SK-N-MC (cell line): ENCODE data around the gene ABT1.

Source experiments
- DNase-seq: peaks from one replicate; pipeline ENCODE4 v3.0.0-alpha.2; 2011; ENCODE audit warnings: low read depth, low spot score
- H3K27ac ChIP-seq: fragments of 200-600 bp; sonication (generic); 2 replicates; pipeline ENCODE4 v1.5.1; 2016; ENCODE audit warnings: mixed run types
- H3K36me3 ChIP-seq: fragments of 200-600 bp; sonication (generic); 2 replicates; pipeline ENCODE4 v1.6.1; 2017; ENCODE audit warnings: antibody characterized with exemption, low read length, mixed read lengths; ENCODE audit not compliant: insufficient read depth
- H3K4me3 ChIP-seq: fragments of 200-600 bp; sonication (generic); 2 replicates; pipeline ENCODE4 v1.5.1; 2016
- H3K9ac ChIP-seq: fragments of 200-600 bp; sonication (generic); 2 replicates; pipeline ENCODE4 v1.8.0; 2017; ENCODE audit warnings: mixed run types, mixed read lengths; ENCODE audit not compliant: insufficient read length
- H3K9me3 ChIP-seq: fragments of 200-600 bp; sonication (generic); 2 replicates; pipeline ENCODE4 v1.6.1; 2017; ENCODE audit warnings: low read depth, mild to moderate bottlenecking, antibody characterized with exemption, low read length, moderate library complexity, mixed read lengths
- EZH2 ChIP-seq: fragments of 200-600 bp; sonication (generic); IDR thresholded peaks from one replicate; pipeline ENCODE4 v1.6.1; 2017; ENCODE audit warnings: antibody characterized with exemption
- FOXP2 ChIP-seq: optimal IDR thresholded peaks from 2 replicates; pipeline ENCODE3; 2011; ENCODE audit warnings: mild to moderate bottlenecking, moderate library complexity; ENCODE audit not compliant: insufficient read depth; ENCODE audit errors: extremely low read length, control extremely low read depth
- POLR2AphosphoS5 ChIP-seq: IDR thresholded peaks from 2 replicates; pipeline ENCODE4 v1.6.1; 2012; ENCODE audit warnings: mild to moderate bottlenecking, low read depth, low read length, borderline replicate concordance

The ABT1 gene

DNA sequence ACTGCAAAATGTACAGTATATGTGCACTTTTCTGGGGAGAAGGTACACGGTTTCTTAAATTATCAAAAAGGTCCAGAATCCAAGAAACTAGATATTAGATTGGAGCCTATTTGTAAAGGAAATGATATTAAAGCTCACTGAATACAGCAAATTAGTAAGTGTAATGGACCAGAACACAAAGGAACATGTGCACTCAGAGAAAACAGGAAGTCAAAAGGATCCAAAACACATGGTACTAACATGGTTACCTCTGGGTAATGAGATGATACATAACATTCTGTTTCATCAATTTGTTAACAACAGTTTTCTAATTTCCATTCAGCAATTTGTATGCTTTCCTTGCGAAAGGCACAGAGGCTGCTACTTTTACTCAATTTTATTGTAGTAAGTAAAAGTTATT is 44.1 kb downstream of the ABT1 start:
- H3K4me3 ChIP-seq: no peak overlapping the region
- DNase-seq: no peak
- H3K9me3 ChIP-seq: peaks cover 24% of the 10 kb centered on the region
- no peak overlapping the region for H3K9ac ChIP-seq
- H3K27ac ChIP-seq: no peak overlapping the region
- H3K36me3 ChIP-seq: peaks cover 65% of the 10 kb centered on the region
- TF ChIP-seq EZH2 (no peak), FOXP2 (no peak), POLR2AphosphoS5 (no peak)

- H3K9me3 ChIP-seq: peaks cover 33% of the 10 kb centered on the region
- no peak for TF ChIP-seq EZH2
- TF ChIP-seq FOXP2: no peak
- no peak for DNase-seq
- H3K36me3 ChIP-seq: peaks cover 52% of the 10 kb centered on the region
- H3K27ac ChIP-seq: no peak overlapping the region
- H3K4me3 ChIP-seq: no peak overlapping the region
- no peak overlapping the region for H3K9ac ChIP-seq
Observed at GRCh38 chr6:26646074-26646473, 49.3 kb downstream of the ABT1 start.
